PC-3 (cell line): ENCODE data around the gene PPP6R1. TPM values are rescaled to one million over a fixed set of nuclear protein-coding genes. Genes with fewer than 3 reads are reported as not detected.

ENCODE experiments used
- ATAC-seq: fragments of 200-7000 bp; cut with Tn5 transposase; 2 replicates; pipeline ENCODE4 v1.9.1; 2020; ENCODE audit warnings: mild to moderate bottlenecking, moderate library complexity
- BruUV-seq: library from RNA; stranded (reverse); fragments of 400-500 nt; replicated peaks from 2 replicates; lab custom pipeline; 2021; lab: Mats Ljungman, UMichigan
- CTCF ChIA-PET: fragments of 300-600 bp; sonication (Branson Sonifier 250); formaldehyde crosslinking; loops from one replicate; lab custom pipeline; 2022; ENCODE audit warnings: antibody characterized with exemption; lab: Charles Lee
- POLR2A ChIA-PET: fragments of 300-600 bp; sonication (Branson Sonifier 250); formaldehyde crosslinking; loops from one replicate; lab custom pipeline; 2022; ENCODE audit warnings: antibody characterized with exemption; ENCODE audit not compliant: unreplicated experiment; lab: Charles Lee
- DNase-seq: peaks from one replicate; pipeline ENCODE4 v3.0.0-alpha.2; 2015
- H2AFZ ChIP-seq: fragments of 300-600 bp; sonication (generic); 2 replicates; pipeline ENCODE4 v1.6.0; 2016; ENCODE audit warnings: antibody characterized with exemption, low read length
- H3F3A ChIP-seq: fragments of 300-600 bp; sonication (generic); one replicate; pipeline ENCODE4 v1.6.0; 2017; ENCODE audit warnings: antibody characterized with exemption, low read length, control low read depth, mild to moderate bottlenecking; ENCODE audit not compliant: unreplicated experiment
- H3K27ac ChIP-seq: fragments of 300-600 bp; sonication (generic); 2 replicates; pipeline ENCODE4 v1.5.1; 2016; ENCODE audit warnings: mild to moderate bottlenecking, low read length
- H3K27me3 ChIP-seq: fragments of 300-600 bp; sonication (generic); 2 replicates; pipeline ENCODE4 v1.6.1; 2016; ENCODE audit warnings: low read length, mixed read lengths
- H3K36me3 ChIP-seq: fragments of 300-600 bp; sonication (generic); 2 replicates; pipeline ENCODE4 v1.6.1; 2016; ENCODE audit warnings: low read depth, mixed run types, low read length, mixed read lengths
- H3K4me1 ChIP-seq: fragments of 300-600 bp; sonication (generic); 2 replicates; pipeline ENCODE4 v1.5.1; 2016; ENCODE audit warnings: low read length; ENCODE audit not compliant: insufficient read depth
- H3K4me2 ChIP-seq: fragments of 300-600 bp; sonication (generic); 2 replicates; pipeline ENCODE4 v1.6.0; 2016; ENCODE audit warnings: low read length
- H3K4me3 ChIP-seq: fragments of 300-600 bp; sonication (generic); 2 replicates; pipeline ENCODE4 v1.5.1; 2016; ENCODE audit warnings: mild to moderate bottlenecking, low read length, mixed read lengths
- H3K79me2 ChIP-seq: fragments of 300-600 bp; sonication (generic); 2 replicates; pipeline ENCODE4 v1.6.1; 2017; ENCODE audit warnings: low read length, mixed read lengths
- H3K9ac ChIP-seq: fragments of 300-600 bp; sonication (generic); 2 replicates; pipeline ENCODE4 v1.6.0; 2016; ENCODE audit warnings: mild to moderate bottlenecking, low read length
- H3K9me2 ChIP-seq: fragments of 300-600 bp; sonication (generic); replicated peaks from 2 replicates; pipeline ENCODE4 v1.6.1; 2016; ENCODE audit warnings: mixed run types, low read length, mixed read lengths
- H3K9me3 ChIP-seq: fragments of 300-600 bp; sonication (generic); 2 replicates; pipeline ENCODE4 v1.6.1; 2016; ENCODE audit warnings: low read length, mixed read lengths
- H4K20me1 ChIP-seq: fragments of 300-600 bp; sonication (generic); 2 replicates; pipeline ENCODE4 v1.6.1; 2016; ENCODE audit warnings: low read length, mixed read lengths
- EZH2 ChIP-seq: fragments of 300-600 bp; sonication (generic); IDR thresholded peaks from one replicate; pipeline ENCODE4 v1.6.1; 2017; ENCODE audit warnings: antibody characterized with exemption, mild to moderate bottlenecking, low read length; ENCODE audit not compliant: unreplicated experiment
- EZH2phosphoT487 ChIP-seq: fragments of 300-600 bp; sonication (generic); IDR thresholded peaks from 2 replicates; pipeline ENCODE4 v1.6.1; 2018; ENCODE audit warnings: mild to moderate bottlenecking, antibody characterized with exemption, low read length, borderline replicate concordance
- intact Hi-C: fragments of 100-400 bp; cut with micrococcal nuclease; formaldehyde crosslinking; loops from 2 replicates; pipeline ENCODE4 v1.9.0; 2023
- total RNA-seq: library from RNA; depleted of rRNA; stranded (reverse); fragments of >200 nt; gene quantifications from 2 replicates; pipeline ENCODE4 v1.2.3, GENCODE V29; 2014
- TF ChIP-seq, protein P1 (sequence below): fragments of 300-600 bp; sonication (generic); conservative IDR thresholded peaks from 2 replicates; pipeline ENCODE4 v1.5.1; 2017; ENCODE audit warnings: antibody characterized with exemption, low read depth, mild to moderate bottlenecking, low read length

Gene PPP6R1
- total RNA-seq, 1 experiment from 2014 or later, result 159 TPM

GRCh38 chr19:55304980-55305379 lies 46.2 kb upstream of the PPP6R1 start:
- Histone ChIP-seq H3K27me3 (no peaks in the 10 kb centered on the region), H3K9me2 (no peaks in the 10 kb centered on the region), H3K27ac (no peak overlapping the region), H3K4me2 (no peak overlapping the region), H2AFZ (no peak overlapping the region), H3F3A (no peaks in the 10 kb centered on the region), H3K9me3 (no peaks in the 10 kb centered on the region), H3K79me2 (no peaks in the 10 kb centered on the region), H3K9ac (no peak overlapping the region), H3K4me1 (peaks cover 7% of the 10 kb centered on the region; the same call in 1 of the 2 replicates), H4K20me1 (no peaks in the 10 kb centered on the region), H3K36me3 (no peaks in the 10 kb centered on the region), H3K4me3 (no peak overlapping the region)
- ChIA-PET CTCF (no interaction called here), POLR2A (no interaction called here)
- no peak for TF ChIP-seq EZH2
- TF ChIP-seq EZH2phosphoT487, result no peak
- TF ChIP-seq, protein P1, sequence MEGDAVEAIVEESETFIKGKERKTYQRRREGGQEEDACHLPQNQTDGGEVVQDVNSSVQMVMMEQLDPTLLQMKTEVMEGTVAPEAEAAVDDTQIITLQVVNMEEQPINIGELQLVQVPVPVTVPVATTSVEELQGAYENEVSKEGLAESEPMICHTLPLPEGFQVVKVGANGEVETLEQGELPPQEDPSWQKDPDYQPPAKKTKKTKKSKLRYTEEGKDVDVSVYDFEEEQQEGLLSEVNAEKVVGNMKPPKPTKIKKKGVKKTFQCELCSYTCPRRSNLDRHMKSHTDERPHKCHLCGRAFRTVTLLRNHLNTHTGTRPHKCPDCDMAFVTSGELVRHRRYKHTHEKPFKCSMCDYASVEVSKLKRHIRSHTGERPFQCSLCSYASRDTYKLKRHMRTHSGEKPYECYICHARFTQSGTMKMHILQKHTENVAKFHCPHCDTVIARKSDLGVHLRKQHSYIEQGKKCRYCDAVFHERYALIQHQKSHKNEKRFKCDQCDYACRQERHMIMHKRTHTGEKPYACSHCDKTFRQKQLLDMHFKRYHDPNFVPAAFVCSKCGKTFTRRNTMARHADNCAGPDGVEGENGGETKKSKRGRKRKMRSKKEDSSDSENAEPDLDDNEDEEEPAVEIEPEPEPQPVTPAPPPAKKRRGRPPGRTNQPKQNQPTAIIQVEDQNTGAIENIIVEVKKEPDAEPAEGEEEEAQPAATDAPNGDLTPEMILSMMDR, result no peak
- BruUV-seq, result no TSS peak
- ATAC-seq, result no peak
- intact Hi-C loops, result loop anchor here (5.0 kb wide), 1 partner anchor 67 kb away; the partner anchor contains the start of gene IL11
- DNase-seq, result no peak

- no peak overlapping the region for H3K9ac ChIP-seq
- no peak overlapping the region for H3K27ac ChIP-seq
- intact Hi-C loops, result loop anchor here (5.0 kb wide), 1 partner anchor 68 kb away; the partner anchor contains the start of gene IL11
- BruUV-seq, result no TSS peak
- H2AFZ ChIP-seq, result no peak overlapping the region
- no peaks in the 10 kb centered on the region for H3K27me3 ChIP-seq
- ATAC-seq, result peak; percentile 27; the same call in 1 of the 2 replicates
- no peaks in the 10 kb centered on the region for H3K79me2 ChIP-seq
- H3K4me1 ChIP-seq, result peaks cover 7% of the 10 kb centered on the region; the same call in 1 of the 2 replicates
- H3K4me3 ChIP-seq, result no peak overlapping the region
- DNase-seq, result peak; percentile 54
- no peaks in the 10 kb centered on the region for H4K20me1 ChIP-seq
- ChIA-PET POLR2A (no interaction called here), CTCF (no interaction called here)
- H3F3A ChIP-seq, result no peaks in the 10 kb centered on the region
- no peaks in the 10 kb centered on the region for H3K36me3 ChIP-seq
- no peaks in the 10 kb centered on the region for H3K9me3 ChIP-seq
- H3K9me2 ChIP-seq, result no peaks in the 10 kb centered on the region
- TF ChIP-seq EZH2, result no peak
- TF ChIP-seq, protein P1, result no peak
- TF ChIP-seq EZH2phosphoT487, result no peak
- no peak overlapping the region for H3K4me2 ChIP-seq
Measured at GRCh38 chr19:55304279-55304978, 45.6 kb upstream of the PPP6R1 start.

- H3K4me3 ChIP-seq, result no peak overlapping the region
- H3K27ac ChIP-seq, result no peak overlapping the region
- ATAC-seq (no peak), DNase-seq (no peak)
- no peaks in the 10 kb centered on the region for H3F3A ChIP-seq
- H3K79me2 ChIP-seq, result no peaks in the 10 kb centered on the region
- no peaks in the 10 kb centered on the region for H3K9me3 ChIP-seq
- no peaks in the 10 kb centered on the region for H3K36me3 ChIP-seq
- CTCF ChIA-PET, result no interaction called here
- no peaks in the 10 kb centered on the region for H3K9me2 ChIP-seq
- no peaks in the 10 kb centered on the region for H3K27me3 ChIP-seq
- no TSS peak for BruUV-seq
- POLR2A ChIA-PET, result no interaction called here
- TF ChIP-seq EZH2 (no peak), EZH2phosphoT487 (no peak)
- TF ChIP-seq, protein P1, result no peak
- H4K20me1 ChIP-seq, result no peaks in the 10 kb centered on the region
- no peak overlapping the region for H2AFZ ChIP-seq
- intact Hi-C loops, result loop anchor here (2.0 to 5.0 kb wide), 2 partner anchors 23 to 69 kb away; partner anchors contain the start of gene IL11
- no peak overlapping the region for H3K9ac ChIP-seq
- H3K4me1 ChIP-seq, result peaks cover 7% of the 10 kb centered on the region; the same call in 1 of the 2 replicates
- no peak overlapping the region for H3K4me2 ChIP-seq
Measured at GRCh38 chr19:55303477-55303876, 44.7 kb upstream of the PPP6R1 start.
